IMR-90 (cell line): ENCODE results near the gene ZBTB47.

Experiments
- MAFK ChIP-seq: IDR thresholded peaks from 2 replicates; pipeline ENCODE4 v1.6.1; 2012; ENCODE audit warnings: low read depth, low read length, improper control_type of control experiment
- RAD21 ChIP-seq: IDR thresholded peaks from 2 replicates; pipeline ENCODE4 v1.6.1; 2012; ENCODE audit warnings: low read length, improper control_type of control experiment
- RFX5 ChIP-seq: IDR thresholded peaks from 2 replicates; pipeline ENCODE4 v1.8.0; 2012; ENCODE audit warnings: low read depth, mild to moderate bottlenecking, low read length, moderate library complexity
- TF ChIP-seq, protein P1 (sequence below): fragments of 150-350 bp; IDR thresholded peaks from 2 replicates; pipeline ENCODE4 v1.6.1; 2017; ENCODE audit warnings: mild to moderate bottlenecking, antibody characterized with exemption, low read length, low read depth
- TF ChIP-seq, protein P2 (sequence below): conservative IDR thresholded peaks from 2 replicates; pipeline ENCODE4 v1.5.1; 2012; ENCODE audit warnings: mild to moderate bottlenecking, low read depth, low read length, improper control_type of control experiment
- TF ChIP-seq, protein P3 (sequence below): fragments of 150-350 bp; IDR thresholded peaks from 2 replicates; pipeline ENCODE4 v1.6.1; 2016; ENCODE audit warnings: low read depth, mild to moderate bottlenecking, low read length, moderate library complexity, borderline replicate concordance

DNA sequence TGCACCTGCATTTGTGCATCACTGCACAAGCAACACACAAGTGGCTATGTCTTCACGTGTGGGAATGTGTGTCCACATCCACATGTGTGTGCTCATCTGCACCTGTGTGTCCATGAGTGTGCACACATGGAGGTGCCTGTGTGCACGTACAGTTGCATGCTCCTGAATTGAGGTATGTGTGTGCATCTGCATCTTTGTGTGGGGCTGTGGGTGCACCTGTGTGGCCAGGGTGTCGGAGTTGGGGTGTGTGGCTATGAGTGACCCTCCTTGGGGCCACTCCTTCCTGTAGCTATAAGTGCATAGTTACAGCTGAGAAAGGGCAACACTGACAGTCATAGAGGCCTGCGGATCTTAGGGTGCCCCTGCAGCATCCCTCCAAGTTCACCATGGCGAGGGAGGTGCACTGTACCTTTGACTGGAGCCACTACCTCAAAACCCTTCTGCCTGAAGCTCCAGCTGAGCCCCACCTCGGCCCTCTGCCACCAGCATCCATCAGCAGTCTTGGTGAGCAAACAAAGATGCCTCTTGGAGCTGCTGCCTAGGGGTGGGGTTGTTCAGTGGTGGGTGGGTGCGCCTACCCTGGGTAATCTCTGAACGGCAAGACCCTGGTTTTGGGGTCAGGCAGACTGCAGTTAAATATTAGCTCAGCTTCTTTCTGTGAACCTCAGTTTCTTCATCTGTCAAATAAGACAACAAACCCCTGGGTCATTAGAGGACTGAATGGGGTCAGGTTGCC is 54.3 kb downstream of the ZBTB47 start:
- TF ChIP-seq, protein P1, sequence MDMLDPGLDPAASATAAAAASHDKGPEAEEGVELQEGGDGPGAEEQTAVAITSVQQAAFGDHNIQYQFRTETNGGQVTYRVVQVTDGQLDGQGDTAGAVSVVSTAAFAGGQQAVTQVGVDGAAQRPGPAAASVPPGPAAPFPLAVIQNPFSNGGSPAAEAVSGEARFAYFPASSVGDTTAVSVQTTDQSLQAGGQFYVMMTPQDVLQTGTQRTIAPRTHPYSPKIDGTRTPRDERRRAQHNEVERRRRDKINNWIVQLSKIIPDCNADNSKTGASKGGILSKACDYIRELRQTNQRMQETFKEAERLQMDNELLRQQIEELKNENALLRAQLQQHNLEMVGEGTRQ, result no peak
- TF ChIP-seq, protein P2, sequence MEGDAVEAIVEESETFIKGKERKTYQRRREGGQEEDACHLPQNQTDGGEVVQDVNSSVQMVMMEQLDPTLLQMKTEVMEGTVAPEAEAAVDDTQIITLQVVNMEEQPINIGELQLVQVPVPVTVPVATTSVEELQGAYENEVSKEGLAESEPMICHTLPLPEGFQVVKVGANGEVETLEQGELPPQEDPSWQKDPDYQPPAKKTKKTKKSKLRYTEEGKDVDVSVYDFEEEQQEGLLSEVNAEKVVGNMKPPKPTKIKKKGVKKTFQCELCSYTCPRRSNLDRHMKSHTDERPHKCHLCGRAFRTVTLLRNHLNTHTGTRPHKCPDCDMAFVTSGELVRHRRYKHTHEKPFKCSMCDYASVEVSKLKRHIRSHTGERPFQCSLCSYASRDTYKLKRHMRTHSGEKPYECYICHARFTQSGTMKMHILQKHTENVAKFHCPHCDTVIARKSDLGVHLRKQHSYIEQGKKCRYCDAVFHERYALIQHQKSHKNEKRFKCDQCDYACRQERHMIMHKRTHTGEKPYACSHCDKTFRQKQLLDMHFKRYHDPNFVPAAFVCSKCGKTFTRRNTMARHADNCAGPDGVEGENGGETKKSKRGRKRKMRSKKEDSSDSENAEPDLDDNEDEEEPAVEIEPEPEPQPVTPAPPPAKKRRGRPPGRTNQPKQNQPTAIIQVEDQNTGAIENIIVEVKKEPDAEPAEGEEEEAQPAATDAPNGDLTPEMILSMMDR, result no peak
- no peak for TF ChIP-seq MAFK
- TF ChIP-seq, protein P3, sequence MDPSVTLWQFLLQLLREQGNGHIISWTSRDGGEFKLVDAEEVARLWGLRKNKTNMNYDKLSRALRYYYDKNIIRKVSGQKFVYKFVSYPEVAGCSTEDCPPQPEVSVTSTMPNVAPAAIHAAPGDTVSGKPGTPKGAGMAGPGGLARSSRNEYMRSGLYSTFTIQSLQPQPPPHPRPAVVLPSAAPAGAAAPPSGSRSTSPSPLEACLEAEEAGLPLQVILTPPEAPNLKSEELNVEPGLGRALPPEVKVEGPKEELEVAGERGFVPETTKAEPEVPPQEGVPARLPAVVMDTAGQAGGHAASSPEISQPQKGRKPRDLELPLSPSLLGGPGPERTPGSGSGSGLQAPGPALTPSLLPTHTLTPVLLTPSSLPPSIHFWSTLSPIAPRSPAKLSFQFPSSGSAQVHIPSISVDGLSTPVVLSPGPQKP, result no peak
- TF ChIP-seq RAD21, result no peak
- no peak for TF ChIP-seq RFX5
